GM18907 (cell line): ENCODE data around the gene PITPNM1.
"Not testable (repeated sequence)": the region's sequence is repeated elsewhere in the genome, so short reads cannot be mapped to it uniquely, and the experiment has no call there.

Experiments
- ATAC-seq: cut with Tn5 transposase; IDR thresholded peaks from one replicate; pipeline ENCODE4 v1.9.1; 2021; ENCODE audit warnings: mild to moderate bottlenecking, moderate library complexity; ENCODE audit not compliant: unreplicated experiment

PITPNM1 gene

GRCh38 chr11:67491276-67492068 lies 13.7 kb downstream of the PITPNM1 start:
- ATAC-seq: no peak

- ATAC-seq: no peak
Measured at GRCh38 chr11:67490727-67491065, 14.5 kb downstream of the PITPNM1 start.

- no peak for ATAC-seq
Measured at GRCh38 chr11:67489885-67490726, 15.1 kb downstream of the PITPNM1 start.

- ATAC-seq: no peak
Measured at GRCh38 chr11:67489203-67489884, 15.8 kb downstream of the PITPNM1 start.

GRCh38 chr11:67486481-67487195 lies 18.5 kb downstream of the PITPNM1 start:
- ATAC-seq: peak; percentile 27

- ATAC-seq: not testable (repeated sequence)
Measured at GRCh38 chr11:67485873-67486361, 19.2 kb downstream of the PITPNM1 start.

GRCh38 chr11:67484847-67485311 lies 20.3 kb downstream of the PITPNM1 start:
- no peak for ATAC-seq

GRCh38 chr11:67483831-67484665 lies 21.1 kb downstream of the PITPNM1 start:
- ATAC-seq: no peak

- peak; percentile 74 for ATAC-seq
Measured at GRCh38 chr11:67482827-67483798, 22.1 kb downstream of the PITPNM1 start, which contains the start of gene AIP. AIP (plus strand) TSS chr11:67483026; CDS start chr11:67483159, 133 bp downstream.

GRCh38 chr11:67482275-67482826 lies 22.8 kb downstream of the PITPNM1 start:
- peak; percentile 10 for ATAC-seq

- not testable (repeated sequence) for ATAC-seq
Measured at GRCh38 chr11:67477344-67478050, 27.7 kb downstream of the PITPNM1 start.

- not testable (repeated sequence) for ATAC-seq
Measured at GRCh38 chr11:67476692-67477091, 28.5 kb downstream of the PITPNM1 start.

- no peak for ATAC-seq
Measured at GRCh38 chr11:67472882-67473281, 32.3 kb downstream of the PITPNM1 start.

GRCh38 chr11:67470337-67471002 lies 34.7 kb downstream of the PITPNM1 start:
- ATAC-seq: no peak

GRCh38 chr11:67469508-67469811 lies 35.7 kb downstream of the PITPNM1 start:
- no peak for ATAC-seq

- peak; percentile 66 for ATAC-seq
Measured at GRCh38 chr11:67468759-67469507, 36.2 kb downstream of the PITPNM1 start, which contains the start of gene TMEM134. TMEM134 (minus strand) TSS chr11:67469251; CDS start chr11:67469192, 59 bp downstream.
